ENCODE data around the gene LPA.

Gene LPA

GRCh38 chr6:160510199-160510598, 153.9 kb downstream of the LPA start:
- H3K36me3 ChIP-seq (ENCODE audit: insufficient read depth, low read length): no peaks in the 10 kb centered on the region
- H3K27me3 ChIP-seq (ENCODE audit: control insufficient read depth, insufficient read depth, low read length): no peaks in the 10 kb centered on the region
- H3K4me1 ChIP-seq (ENCODE audit: control insufficient read depth, insufficient read depth, low read length): no peaks in the 10 kb centered on the region
- H3K4me2 ChIP-seq (ENCODE audit: low read length): no peak overlapping the region
- H3K9me3 ChIP-seq (replicated peaks; ENCODE audit: low read length): no peaks in the 10 kb centered on the region
- no peak overlapping the region for H3K9ac ChIP-seq (ENCODE audit: low read depth, low read length)
- no peak overlapping the region for H3K4me3 ChIP-seq (ENCODE audit: low read length)

- no peak overlapping the region for H3K4me2 ChIP-seq (ENCODE audit: low read length)
- H3K9ac ChIP-seq (ENCODE audit: low read depth, low read length): no peak overlapping the region
Measured at GRCh38 chr6:160509610-160510009, 154.5 kb downstream of the LPA start.

GRCh38 chr6:160508599-160508998, 155.5 kb downstream of the LPA start:
- Histone ChIP-seq H3K4me2 (ENCODE audit: low read length) (no peak overlapping the region), H3K4me3 (ENCODE audit: low read length) (no peak overlapping the region), H3K9ac (ENCODE audit: low read depth, low read length) (no peak overlapping the region), H3K36me3 (ENCODE audit: insufficient read depth, low read length) (no peaks in the 10 kb centered on the region), H3K9me3 (replicated peaks; ENCODE audit: low read length) (no peaks in the 10 kb centered on the region), H3K27me3 (ENCODE audit: control insufficient read depth, insufficient read depth, low read length) (no peaks in the 10 kb centered on the region), H3K4me1 (ENCODE audit: control insufficient read depth, insufficient read depth, low read length) (no peaks in the 10 kb centered on the region)

More at GRCh38 chr6:160509610-160510009, 154.5 kb downstream of the LPA start:
- no peak overlapping the region for H3K4me3 ChIP-seq (ENCODE audit: low read length)
- H3K27me3 ChIP-seq (ENCODE audit: control insufficient read depth, insufficient read depth, low read length): no peaks in the 10 kb centered on the region
- H3K4me1 ChIP-seq (ENCODE audit: control insufficient read depth, insufficient read depth, low read length): no peaks in the 10 kb centered on the region
- H3K36me3 ChIP-seq (ENCODE audit: insufficient read depth, low read length): no peaks in the 10 kb centered on the region
- H3K9me3 ChIP-seq (replicated peaks; ENCODE audit: low read length): no peaks in the 10 kb centered on the region

- H3K36me3 ChIP-seq (ENCODE audit: insufficient read depth, low read length): no peaks in the 10 kb centered on the region
- no peaks in the 10 kb centered on the region for H3K27me3 ChIP-seq (ENCODE audit: control insufficient read depth, insufficient read depth, low read length)
- H3K4me1 ChIP-seq (ENCODE audit: control insufficient read depth, insufficient read depth, low read length): no peaks in the 10 kb centered on the region
- H3K9ac ChIP-seq (ENCODE audit: low read depth, low read length): no peak overlapping the region
- peaks cover 2% of the 10 kb centered on the region for H3K9me3 ChIP-seq (replicated peaks; ENCODE audit: low read length)
- H3K4me2 ChIP-seq (ENCODE audit: low read length): no peak overlapping the region
- H3K4me3 ChIP-seq (ENCODE audit: low read length): no peak overlapping the region
Measured at GRCh38 chr6:160507420-160507819, 156.7 kb downstream of the LPA start.

- Histone ChIP-seq H3K4me3 (ENCODE audit: low read length) (no peak overlapping the region), H3K9ac (ENCODE audit: low read depth, low read length) (no peak overlapping the region), H3K9me3 (replicated peaks; ENCODE audit: low read length) (peaks cover 2% of the 10 kb centered on the region), H3K36me3 (ENCODE audit: insufficient read depth, low read length) (no peaks in the 10 kb centered on the region), H3K4me2 (ENCODE audit: low read length) (no peak overlapping the region), H3K27me3 (ENCODE audit: control insufficient read depth, insufficient read depth, low read length) (no peaks in the 10 kb centered on the region), H3K4me1 (ENCODE audit: control insufficient read depth, insufficient read depth, low read length) (no peaks in the 10 kb centered on the region)
Measured at GRCh38 chr6:160505970-160506369, 158.1 kb downstream of the LPA start.

- Histone ChIP-seq H3K4me3 (ENCODE audit: low read length) (no peak overlapping the region), H3K36me3 (ENCODE audit: insufficient read depth, low read length) (no peaks in the 10 kb centered on the region)
Measured at GRCh38 chr6:160500639-160501038, 163.4 kb downstream of the LPA start.

GRCh38 chr6:160494576-160494975, 169.5 kb downstream of the LPA start:
- no peak overlapping the region for H3K4me2 ChIP-seq (ENCODE audit: low read length)
- H3K4me3 ChIP-seq (ENCODE audit: low read length): no peak overlapping the region
- H3K9me3 ChIP-seq (replicated peaks; ENCODE audit: low read length): no peaks in the 10 kb centered on the region
- no peaks in the 10 kb centered on the region for H3K27me3 ChIP-seq (ENCODE audit: control insufficient read depth, insufficient read depth, low read length)
- no peaks in the 10 kb centered on the region for H3K4me1 ChIP-seq (ENCODE audit: control insufficient read depth, insufficient read depth, low read length)
- no peaks in the 10 kb centered on the region for H3K36me3 ChIP-seq (ENCODE audit: insufficient read depth, low read length)
- no peak overlapping the region for H3K9ac ChIP-seq (ENCODE audit: low read depth, low read length)

More at GRCh38 chr6:160500639-160501038, 163.4 kb downstream of the LPA start:
- Histone ChIP-seq H3K4me1 (ENCODE audit: control insufficient read depth, insufficient read depth, low read length) (no peaks in the 10 kb centered on the region), H3K27me3 (ENCODE audit: control insufficient read depth, insufficient read depth, low read length) (no peaks in the 10 kb centered on the region), H3K9ac (ENCODE audit: low read depth, low read length) (no peak overlapping the region), H3K9me3 (replicated peaks; ENCODE audit: low read length) (peaks cover 2% of the 10 kb centered on the region), H3K4me2 (ENCODE audit: low read length) (no peak overlapping the region)

- no peaks in the 10 kb centered on the region for H3K36me3 ChIP-seq (ENCODE audit: insufficient read depth, low read length)
- H3K4me2 ChIP-seq (ENCODE audit: low read length): no peak overlapping the region
- H3K9ac ChIP-seq (ENCODE audit: low read depth, low read length): no peak overlapping the region
- H3K27me3 ChIP-seq (ENCODE audit: control insufficient read depth, insufficient read depth, low read length): no peaks in the 10 kb centered on the region
- H3K9me3 ChIP-seq (replicated peaks; ENCODE audit: low read length): no peaks in the 10 kb centered on the region
- H3K4me3 ChIP-seq (ENCODE audit: low read length): no peak overlapping the region
- H3K4me1 ChIP-seq (ENCODE audit: control insufficient read depth, insufficient read depth, low read length): no peaks in the 10 kb centered on the region
Measured at GRCh38 chr6:160489091-160489490, 175.0 kb downstream of the LPA start.

- Histone ChIP-seq H3K4me1 (ENCODE audit: control insufficient read depth, insufficient read depth, low read length) (no peaks in the 10 kb centered on the region), H3K36me3 (ENCODE audit: insufficient read depth, low read length) (no peaks in the 10 kb centered on the region), H3K4me3 (ENCODE audit: low read length) (no peak overlapping the region)
Measured at GRCh38 chr6:160487116-160487515, 177.0 kb downstream of the LPA start.

More at GRCh38 chr6:160487116-160487515, 177.0 kb downstream of the LPA start:
- Histone ChIP-seq H3K9ac (ENCODE audit: low read depth, low read length) (no peak overlapping the region), H3K27me3 (ENCODE audit: control insufficient read depth, insufficient read depth, low read length) (no peaks in the 10 kb centered on the region), H3K4me2 (ENCODE audit: low read length) (no peak overlapping the region), H3K9me3 (replicated peaks; ENCODE audit: low read length) (no peaks in the 10 kb centered on the region)

Measured in skeletal muscle satellite cell (primary cell).